Kidney capillary endothelial cell (primary cell): ENCODE measurements around the gene NDUFAB1.
A peak's percentile ranks its signal among the peaks of the same experiment; 100 is the strongest.
"Not testable (repeated sequence)": the region's sequence is repeated elsewhere in the genome, so short reads cannot be mapped to it uniquely, and the experiment has no call there.

ENCODE experiments used
- DNase-seq: peaks from one replicate; pipeline ENCODE4 v3.0.0-alpha.2; 2018; ENCODE audit warnings: low spot score

The NDUFAB1 gene

DNA sequence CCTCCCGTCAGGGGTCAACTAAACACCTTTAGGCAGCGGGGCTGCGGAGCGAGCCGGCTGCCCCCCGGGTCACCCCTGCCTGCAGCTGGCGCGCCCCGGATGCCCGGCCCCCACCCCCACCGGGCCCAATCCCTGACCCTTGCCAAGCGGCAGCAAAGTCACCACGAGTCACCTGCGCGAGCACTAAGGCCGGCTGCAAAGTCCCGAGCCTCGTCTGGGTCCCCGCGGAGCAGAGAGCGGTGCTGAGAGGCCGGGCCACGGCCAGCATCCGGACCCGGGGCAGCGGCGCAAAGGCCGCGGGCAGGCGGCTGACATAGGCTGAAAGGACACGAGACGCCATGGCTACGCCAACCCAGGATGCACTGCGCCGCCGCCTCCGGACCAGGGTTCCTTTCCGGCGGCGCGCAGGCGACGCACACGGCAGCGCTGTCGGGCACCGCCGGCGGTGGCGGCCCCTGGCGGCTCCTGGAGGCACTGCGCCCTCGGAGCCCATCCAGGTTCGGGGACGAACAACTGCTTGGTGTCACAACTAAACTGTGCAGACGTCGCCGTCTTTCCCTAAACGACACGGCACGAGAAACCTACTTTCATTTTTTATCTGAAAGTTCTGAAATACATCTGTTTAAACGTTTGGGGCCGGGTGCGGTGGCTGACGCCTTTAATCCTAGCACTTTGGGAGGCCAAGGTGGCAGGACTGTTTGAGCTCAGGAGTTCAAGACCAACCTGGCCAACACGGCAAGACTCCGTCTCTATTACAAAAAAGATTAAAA is at the start of gene NDUFAB1:
TSS of gene NDUFAB1 (minus strand) at position 366 of the 770 bp plus-strand sequence. CDS start at position 340, 26 bp downstream.
- peak; percentile 91 for DNase-seq

- no peak for DNase-seq
These were observed 46.2 kb upstream of the NDUFAB1 start for GRCh38 chr16:23642246-23642774.

DNA sequence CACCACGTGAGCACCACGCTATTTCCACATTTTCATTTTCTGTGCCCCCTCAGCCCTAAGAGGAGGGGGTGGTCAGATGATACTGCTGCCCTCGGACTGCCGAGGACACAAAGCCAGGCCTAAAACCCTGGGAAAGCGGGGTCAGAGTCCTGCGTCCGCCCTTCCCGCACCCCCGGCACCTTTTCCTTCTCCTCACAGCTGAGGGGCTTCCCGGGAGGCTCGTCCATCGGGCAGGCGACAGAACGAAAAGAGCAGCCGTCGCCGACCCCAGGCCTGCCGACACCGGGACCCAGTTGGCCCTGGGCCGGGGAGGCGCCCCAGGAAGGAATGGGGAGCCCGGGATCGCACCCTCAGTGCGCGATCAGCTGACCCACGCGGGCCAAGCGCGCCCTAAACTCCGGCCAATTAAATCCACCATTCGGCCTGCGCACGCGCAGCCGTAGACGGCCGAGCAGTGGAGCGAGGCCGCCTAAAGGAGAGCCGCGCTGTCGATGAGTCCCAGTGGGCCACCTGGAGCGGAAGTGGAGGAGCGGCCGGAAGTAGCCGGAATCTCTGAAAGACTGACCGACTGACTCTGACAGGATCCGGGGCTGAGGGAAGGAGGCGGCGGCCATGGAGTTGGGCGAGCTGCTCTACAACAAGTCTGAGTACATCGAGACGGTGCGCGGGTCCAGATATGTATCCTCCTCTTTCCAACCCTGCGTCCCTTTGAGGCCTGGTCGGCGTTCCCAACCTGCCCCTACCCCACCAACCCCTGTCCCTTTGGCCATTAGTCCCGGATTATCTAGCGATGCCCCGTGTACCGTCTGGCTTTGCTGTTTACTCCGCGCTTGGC is 45.0 kb upstream of the NDUFAB1 start, which contains the start of the genes DCTN5 and PALB2:
TSS of gene DCTN5 (plus strand) at position 536 of the 835 bp plus-strand sequence. CDS start at position 613, 77 bp downstream.
TSS of gene PALB2 (minus strand) at position 380 of the 835 bp plus-strand sequence. CDS start at position 227, 153 bp downstream.
- DNase-seq: peak; percentile 94

- DNase-seq: peak; percentile 5
These were observed 44.5 kb upstream of the NDUFAB1 start for GRCh38 chr16:23640615-23640930.

GRCh38 chr16:23635958-23636357 is 39.8 kb upstream of the NDUFAB1 start:
- no peak for DNase-seq

GRCh38 chr16:23634461-23635036 is 38.4 kb upstream of the NDUFAB1 start:
- no peak for DNase-seq

- DNase-seq: not testable (repeated sequence)
These were observed 35.8 kb upstream of the NDUFAB1 start for GRCh38 chr16:23631874-23632273.

- DNase-seq: no peak
These were observed 33.4 kb upstream of the NDUFAB1 start for GRCh38 chr16:23629516-23629915.

DNA sequence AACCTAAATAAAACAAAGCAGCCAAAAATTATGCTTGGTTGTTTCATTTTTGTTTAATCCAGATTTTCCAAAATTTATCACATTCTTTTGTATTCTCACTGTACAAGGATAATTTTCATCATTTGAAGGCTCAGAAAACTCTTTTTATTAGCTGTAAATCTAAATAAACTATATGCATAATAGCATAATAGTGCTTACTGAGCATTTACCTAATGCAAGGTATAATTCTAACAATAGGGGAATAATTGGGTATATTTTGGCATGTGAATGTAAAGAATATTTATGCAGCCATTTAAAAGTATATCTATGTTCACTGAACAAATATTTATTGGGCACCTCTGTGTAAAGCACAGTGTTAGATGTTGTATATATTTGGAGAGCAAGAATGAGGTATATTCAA is 28.0 kb upstream of the NDUFAB1 start:
- DNase-seq: no peak

GRCh38 chr16:23615805-23616204 is 19.7 kb upstream of the NDUFAB1 start:
- DNase-seq: no peak

GRCh38 chr16:23611936-23612335 is 15.8 kb upstream of the NDUFAB1 start:
- no peak for DNase-seq

DNA sequence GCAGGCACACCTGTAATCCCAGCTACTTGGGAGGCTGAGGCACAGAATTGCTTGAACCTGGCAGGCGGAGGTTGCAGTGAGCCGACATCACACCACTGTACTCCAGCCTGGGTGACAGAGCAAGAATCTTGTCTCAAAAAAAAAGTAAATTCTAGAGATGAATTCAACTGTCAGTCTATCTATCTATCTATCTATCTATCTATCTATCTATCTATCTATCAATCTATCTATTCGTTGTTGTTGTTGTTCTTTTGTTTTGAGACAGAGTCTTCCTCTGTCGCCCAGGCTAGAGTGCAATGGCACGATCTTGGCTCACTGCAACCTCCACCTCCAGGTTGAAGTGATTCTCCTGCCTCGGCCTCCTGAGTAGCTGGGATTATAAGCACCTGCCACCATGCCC is 14.8 kb upstream of the NDUFAB1 start:
- DNase-seq: not testable (repeated sequence)

DNA sequence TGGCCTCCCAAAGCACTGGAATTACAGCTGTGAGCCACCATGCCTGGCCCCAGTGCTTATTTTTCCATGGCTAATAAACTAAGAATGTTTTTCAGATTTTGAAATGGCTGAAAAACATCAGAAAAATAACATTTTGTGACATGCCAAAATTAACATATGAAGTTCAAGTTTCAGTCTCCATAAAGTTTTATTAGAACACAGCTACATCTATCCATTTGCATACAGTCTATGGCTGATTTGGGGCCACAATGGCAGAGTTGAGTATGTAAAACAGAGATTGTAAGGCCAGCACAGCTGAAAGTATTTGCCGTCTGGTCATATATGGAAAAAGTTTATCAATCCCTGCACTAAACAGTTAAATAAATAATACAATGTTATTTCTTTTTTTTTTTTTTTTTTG is 13.8 kb upstream of the NDUFAB1 start:
- DNase-seq: no peak

DNA sequence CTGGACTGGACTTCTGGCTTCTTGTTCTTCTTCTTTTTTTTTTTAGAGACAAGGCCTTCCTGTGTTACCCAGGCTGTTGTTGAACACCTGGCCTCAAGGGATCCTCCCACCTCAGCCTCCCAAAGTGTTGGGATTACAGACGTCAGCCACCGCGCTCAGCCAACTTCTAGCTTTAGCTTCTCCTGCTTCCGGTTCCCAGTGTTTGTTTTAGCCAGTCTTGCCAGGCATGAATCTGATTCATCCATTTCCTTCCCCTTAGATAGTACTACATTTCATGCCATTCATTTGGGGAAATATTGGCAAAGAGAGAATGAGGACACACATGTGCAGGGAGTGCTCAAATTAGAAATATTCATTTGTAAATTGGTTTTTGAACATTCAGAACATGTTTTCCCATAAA is 12.1 kb upstream of the NDUFAB1 start:
- peak; percentile 76 for DNase-seq

- peak; percentile 53 for DNase-seq
These were observed 11.6 kb upstream of the NDUFAB1 start for GRCh38 chr16:23607726-23608125.

DNA sequence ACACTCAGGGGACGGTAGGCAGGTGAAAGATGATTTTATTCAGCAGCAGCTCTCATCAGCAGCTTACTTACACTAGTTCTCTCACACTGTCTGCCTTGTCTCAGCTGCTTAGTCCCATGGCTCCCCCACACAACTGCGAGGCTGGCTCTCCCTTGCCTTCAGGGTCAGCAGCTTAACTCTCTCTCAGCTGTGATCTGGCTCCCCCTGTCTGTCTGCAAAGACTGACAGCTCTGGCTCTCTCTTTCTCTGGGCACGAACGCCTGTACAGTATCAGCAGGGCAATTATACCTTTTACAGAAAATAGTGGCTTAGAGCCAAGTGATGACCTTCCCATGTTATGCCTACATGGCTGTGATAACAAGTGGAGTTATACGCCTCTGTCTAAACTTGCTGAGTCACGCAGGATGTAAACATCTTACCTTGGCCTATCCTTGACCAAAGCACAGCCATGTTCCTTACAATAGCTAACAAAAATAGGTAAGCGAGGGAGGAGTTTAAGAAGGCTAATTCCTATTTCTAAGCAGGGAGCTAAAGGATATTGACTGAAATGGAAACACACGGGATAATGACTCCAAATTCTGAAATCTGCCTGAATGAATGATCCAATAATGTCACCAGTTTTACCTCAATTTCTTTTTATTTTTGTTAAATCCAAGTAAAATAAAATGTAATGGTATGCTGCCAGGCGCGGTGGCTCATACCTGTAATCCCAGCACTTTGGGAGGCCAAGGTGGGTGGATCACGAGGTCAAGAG is 1.1 kb upstream of the NDUFAB1 start:
- DNase-seq: peak; percentile 21

- peak; percentile 12 for DNase-seq
These were observed 718 bp downstream of the NDUFAB1 start for GRCh38 chr16:23595246-23595950.

GRCh38 chr16:23594186-23594585 is 1.9 kb downstream of the NDUFAB1 start:
- no peak for DNase-seq

DNA sequence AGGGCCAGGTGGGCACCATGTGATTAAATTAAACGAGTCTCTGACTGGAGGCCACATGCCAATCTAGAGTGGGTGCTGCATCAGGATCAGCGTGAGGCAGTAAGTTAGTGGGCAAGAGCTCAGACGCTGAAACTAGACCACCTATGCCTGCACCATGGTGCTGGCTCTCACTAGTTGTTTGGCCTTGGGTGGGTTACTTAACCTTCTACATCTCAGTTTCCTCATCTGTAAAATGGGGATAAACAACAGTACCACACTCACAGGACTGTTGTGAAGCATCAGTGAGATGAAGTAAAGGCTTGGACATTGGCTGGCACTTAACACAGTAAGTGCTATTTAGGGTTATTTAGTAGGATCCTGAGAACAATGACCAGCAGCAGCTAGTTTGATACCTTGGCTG is 5.9 kb downstream of the NDUFAB1 start:
- no peak for DNase-seq

GRCh38 chr16:23587726-23588125 is 8.4 kb downstream of the NDUFAB1 start:
- DNase-seq: no peak
